ENCODE results near the gene FAM118A. TPM values are rescaled to one million over a fixed set of nuclear protein-coding genes. Genes with fewer than 3 reads are reported as not detected.
A peak's percentile ranks its signal among the peaks of the same experiment; 100 is the strongest.

The FAM118A gene
- total and polyA plus RNA-seq, 2 experiments from 2014 or later, result 227 to 240 TPM

GRCh38 chr22:45376009-45376408, 66.3 kb downstream of the FAM118A start:
- H3K27ac ChIP-seq, result no peak overlapping the region
- H3K4me3 ChIP-seq, result no peak overlapping the region
- no peak for TF ChIP-seq CTCF (IDR thresholded peaks at IDR 0.05; ENCODE audit: low read depth, low read length)
- H3K27me3 ChIP-seq, result no peaks in the 10 kb centered on the region
- no peaks in the 10 kb centered on the region for H3K36me3 ChIP-seq
- DNase-seq (ENCODE audit: low read depth in 1 of 2, low spot score in 1 of 2), result no peak
- no peaks in the 10 kb centered on the region for H3K4me1 ChIP-seq (ENCODE audit: low read depth)
- no peaks in the 10 kb centered on the region for H3K9me3 ChIP-seq (ENCODE audit: low read depth)

GRCh38 chr22:45376703-45377102, 67.0 kb downstream of the FAM118A start:
- Histone ChIP-seq H3K27ac (no peak overlapping the region), H3K36me3 (no peaks in the 10 kb centered on the region), H3K27me3 (no peaks in the 10 kb centered on the region), H3K4me1 (ENCODE audit: low read depth) (no peaks in the 10 kb centered on the region), H3K4me3 (no peak overlapping the region), H3K9me3 (ENCODE audit: low read depth) (no peaks in the 10 kb centered on the region)
- no peak for TF ChIP-seq CTCF (IDR thresholded peaks at IDR 0.05; ENCODE audit: low read depth, low read length)
- peak in 1 of 2 donors; percentile 81 for DNase-seq (ENCODE audit: low read depth in 1 of 2, low spot score in 1 of 2)

GRCh38 chr22:45381348-45381747, 71.6 kb downstream of the FAM118A start:
- H3K27ac ChIP-seq, result no peak overlapping the region
- no peaks in the 10 kb centered on the region for H3K36me3 ChIP-seq
- peaks cover 3% of the 10 kb centered on the region for H3K27me3 ChIP-seq
- DNase-seq (ENCODE audit: low read depth in 1 of 2, low spot score in 1 of 2), result no peak
- H3K4me3 ChIP-seq, result no peak overlapping the region
- H3K4me1 ChIP-seq (ENCODE audit: low read depth), result no peaks in the 10 kb centered on the region
- H3K9me3 ChIP-seq (ENCODE audit: low read depth), result no peaks in the 10 kb centered on the region
- TF ChIP-seq CTCF (IDR thresholded peaks at IDR 0.05; ENCODE audit: low read depth, low read length), result no peak

GRCh38 chr22:45389546-45389945, 79.8 kb downstream of the FAM118A start:
- no peaks in the 10 kb centered on the region for H3K4me1 ChIP-seq (ENCODE audit: low read depth)
- no peak for TF ChIP-seq CTCF (IDR thresholded peaks at IDR 0.05; ENCODE audit: low read depth, low read length)
- no peak overlapping the region for H3K27ac ChIP-seq
- H3K27me3 ChIP-seq, result peaks cover 10% of the 10 kb centered on the region
- H3K36me3 ChIP-seq, result no peaks in the 10 kb centered on the region
- H3K4me3 ChIP-seq, result no peak overlapping the region
- H3K9me3 ChIP-seq (ENCODE audit: low read depth), result no peaks in the 10 kb centered on the region
- no peak for DNase-seq (ENCODE audit: low read depth in 1 of 2, low spot score in 1 of 2)

Other genes starting within 250 kb of the FAM118A start
- gene NUP50, start 146.0 kb upstream of the FAM118A start, total RNA-seq, result 57.7 and 66.9 TPM in 2 replicates
- gene NUP50, start 146.0 kb upstream of the FAM118A start, polyA plus RNA-seq, result 21.1 and 25.6 TPM in 2 replicates
- 12.7 and 21.5 TPM in 2 replicates for gene KIAA0930, start 69.0 kb upstream of the FAM118A start, total RNA-seq
- gene KIAA0930, start 69.0 kb upstream of the FAM118A start, polyA plus RNA-seq, result 11.8 and 18.9 TPM in 2 replicates
- 0.21 TPM in 1 of 2 replicates, not detected in the other for gene UPK3A, start 25.0 kb upstream of the FAM118A start, total RNA-seq
- 0.45 TPM in 1 of 2 replicates, not detected in the other for gene UPK3A, start 25.0 kb upstream of the FAM118A start, polyA plus RNA-seq
- 0.15 TPM in 1 of 2 replicates, not detected in the other for gene SMC1B, start 103.7 kb downstream of the FAM118A start, total RNA-seq
- gene SMC1B, start 103.7 kb downstream of the FAM118A start, polyA plus RNA-seq, result 0.04 TPM in 1 of 2 replicates, not detected in the other
- gene RIBC2, start 103.8 kb downstream of the FAM118A start, total RNA-seq, result 0.60 and 0.67 TPM in 2 replicates
- 0.35 and 0.56 TPM in 2 replicates for gene RIBC2, start 103.8 kb downstream of the FAM118A start, polyA plus RNA-seq
- gene FBLN1, start 192.9 kb downstream of the FAM118A start, total RNA-seq, result 24.2 and 53.8 TPM in 2 replicates
- 55.7 and 116 TPM in 2 replicates for gene FBLN1, start 192.9 kb downstream of the FAM118A start, polyA plus RNA-seq